ENCODE results near the gene FAM210A. TPM values are rescaled to one million over a fixed set of nuclear protein-coding genes. Genes with fewer than 3 reads are reported as not detected.

Gene FAM210A
- total RNA-seq, 1 donor from 2014 or later: 14.8 TPM

GRCh38 chr18:13646633-13647032 lies 79.7 kb downstream of the FAM210A start:
- DNase-seq (ENCODE audit: low spot score): no peak

GRCh38 chr18:13645093-13645492 lies 81.3 kb downstream of the FAM210A start:
- no peak for DNase-seq (ENCODE audit: low spot score)

- DNase-seq (ENCODE audit: low spot score): no peak
These were observed 83.1 kb downstream of the FAM210A start for GRCh38 chr18:13643261-13643751.

- DNase-seq (ENCODE audit: low spot score): no peak
These were observed 83.9 kb downstream of the FAM210A start for GRCh38 chr18:13642440-13642827.

- DNase-seq (ENCODE audit: low spot score): no peak
These were observed 84.6 kb downstream of the FAM210A start for GRCh38 chr18:13641551-13642439.

GRCh38 chr18:13640266-13640860 lies 86.0 kb downstream of the FAM210A start:
- no peak for DNase-seq (ENCODE audit: low spot score)

- DNase-seq (ENCODE audit: low spot score): no peak
These were observed 87.4 kb downstream of the FAM210A start for GRCh38 chr18:13638719-13639595.

GRCh38 chr18:13635046-13635445 lies 91.3 kb downstream of the FAM210A start:
- no peak for DNase-seq (ENCODE audit: low spot score)

- no peak for DNase-seq (ENCODE audit: low spot score)
These were observed 92.7 kb downstream of the FAM210A start for GRCh38 chr18:13633700-13634099.

GRCh38 chr18:13630716-13631268 lies 95.6 kb downstream of the FAM210A start:
- peak; percentile 20 for DNase-seq (ENCODE audit: low spot score)

- peak; percentile 59 for DNase-seq (ENCODE audit: low spot score)
These were observed 96.3 kb downstream of the FAM210A start for GRCh38 chr18:13629841-13630715.

- DNase-seq (ENCODE audit: low spot score): no peak
These were observed 98.1 kb downstream of the FAM210A start for GRCh38 chr18:13628211-13628610.

GRCh38 chr18:13627639-13628038 lies 98.7 kb downstream of the FAM210A start:
- peak; percentile 30 for DNase-seq (ENCODE audit: low spot score)

GRCh38 chr18:13626544-13626908 lies 99.8 kb downstream of the FAM210A start:
- DNase-seq (ENCODE audit: low spot score): no peak

- DNase-seq (ENCODE audit: low spot score): no peak
These were observed 100.4 kb downstream of the FAM210A start for GRCh38 chr18:13625843-13626543.

GRCh38 chr18:13625355-13625754 lies 101.0 kb downstream of the FAM210A start:
- no peak for DNase-seq (ENCODE audit: low spot score)

- peak; percentile 41 for DNase-seq (ENCODE audit: low spot score)
These were observed 101.7 kb downstream of the FAM210A start for GRCh38 chr18:13624563-13625237.

- DNase-seq (ENCODE audit: low spot score): no peak
These were observed 102.5 kb downstream of the FAM210A start for GRCh38 chr18:13623871-13624270.

GRCh38 chr18:13623348-13623747 lies 103.0 kb downstream of the FAM210A start:
- DNase-seq (ENCODE audit: low spot score): no peak

- DNase-seq (ENCODE audit: low spot score): no peak
These were observed 103.6 kb downstream of the FAM210A start for GRCh38 chr18:13622751-13623150.
